HCT116 (cell line): ENCODE data around the gene PRIMA1. TPM values are rescaled to one million over a fixed set of nuclear protein-coding genes. Genes with fewer than 3 reads are reported as not detected.

ENCODE experiments used
- ATAC-seq: fragments of 200-7000 bp; cut with Tn5 transposase; 2 replicates; pipeline ENCODE4 v1.9.1; 2020; ENCODE audit warnings: mild to moderate bottlenecking, moderate library complexity
- BruUV-seq: library from RNA; stranded (reverse); fragments of 400-500 nt; replicated peaks from 2 replicates; lab custom pipeline; 2021; lab: Mats Ljungman, UMichigan
- CTCF ChIA-PET: fragments of 300-600 bp; sonication (Branson Sonifier 250); formaldehyde crosslinking; loops from one replicate; lab custom pipeline; 2021; ENCODE audit warnings: antibody characterized with exemption; lab: Charles Lee
- POLR2A ChIA-PET: fragments of 300-600, 350-600 bp; sonication (Branson Sonifier 250); formaldehyde crosslinking; loops from one replicate; lab custom pipeline; 2021; ENCODE audit warnings: antibody characterized with exemption; lab: Charles Lee
- RAD21 ChIA-PET, 2 experiments: fragments of 300-600 bp; sonication (Branson Sonifier 250); formaldehyde crosslinking; loops; one replicate each; lab custom pipeline; 2023; ENCODE audit warnings: low total read pairs in 2 of 2; ENCODE audit not compliant: uncharacterized antibody in 2 of 2, unreplicated experiment in 2 of 2, low non-redundant PET in 1 of 2; lab: Charles Lee
- DNase-seq: peaks from one replicate; pipeline ENCODE4 v3.0.0-alpha.2; 2010; ENCODE audit warnings: low read depth, low spot score
- H2AFZ ChIP-seq: fragments of 200-600 bp; shearing (Covaris generic), sonication (generic); 2 replicates; pipeline ENCODE4 v1.6.1; 2017; ENCODE audit warnings: low read depth, mixed run types, mixed read lengths, antibody characterized with exemption, low read length; ENCODE audit not compliant: poor library complexity, severe bottlenecking
- H3K27ac ChIP-seq: 2 replicates; pipeline ENCODE4 v1.5.1; 2012; ENCODE audit warnings: low read depth, low read length
- H3K27me3 ChIP-seq: fragments of 200-600 bp; sonication (generic); 2 replicates; pipeline ENCODE4 v1.6.1; 2016; ENCODE audit warnings: mixed run types, low read length, mixed read lengths; ENCODE audit not compliant: insufficient read depth
- H3K36me3 ChIP-seq, 2 experiments: fragments of 200-500 bp in 1 of 2; fragments of 200-600 bp in 1 of 2; sonication (Bioruptor generic) in 1 of 2; sonication (generic) in 1 of 2; 2 replicates each; pipeline versions ENCODE4 v1.5.1 to v1.6.1; 2014 to 2016; ENCODE audit warnings: low read length in 2 of 2, inconsistent platforms in 1 of 2, mixed read lengths in 1 of 2, mixed run types in 1 of 2; ENCODE audit not compliant: insufficient read depth in 2 of 2, control insufficient read depth in 1 of 2
- H3K4me1 ChIP-seq, 2 experiments: fragments of 200-600 bp in 1 of 2; sonication (generic) in 1 of 2; 2 replicates each; pipeline versions ENCODE4 v1.5.1 to v1.6.1; 2012 to 2017; ENCODE audit warnings: low read length in 2 of 2, inconsistent platforms in 1 of 2, mild to moderate bottlenecking in 1 of 2, mixed read lengths in 1 of 2, mixed run types in 1 of 2, moderate library complexity in 1 of 2; ENCODE audit not compliant: insufficient read depth in 2 of 2, control insufficient read depth in 1 of 2
- H3K4me2 ChIP-seq: fragments of 200-600 bp; sonication (generic); 2 replicates; pipeline ENCODE4 v1.6.1; 2017; ENCODE audit warnings: mixed run types, low read length, mixed read lengths
- H3K4me3 ChIP-seq, 2 experiments: fragments of 200-600 bp in 1 of 2; sonication (generic) in 1 of 2; replicated peaks in 1 of 2; 2 replicates each; pipeline ENCODE4 v1.5.1; 2011 to 2016; ENCODE audit warnings: low read length in 2 of 2, control low read depth in 1 of 2, low read depth in 1 of 2, mild to moderate bottlenecking in 1 of 2, mixed read lengths in 1 of 2, mixed run types in 1 of 2
- H3K79me2 ChIP-seq: fragments of 200-600 bp; sonication (generic); 2 replicates; pipeline ENCODE4 v1.6.1; 2017; ENCODE audit warnings: mild to moderate bottlenecking, mixed run types, low read length, moderate library complexity, mixed read lengths; ENCODE audit not compliant: insufficient read depth
- H3K9ac ChIP-seq: fragments of 200-600 bp; sonication (generic); 2 replicates; pipeline ENCODE4 v1.6.1; 2016; ENCODE audit warnings: low read length, mixed read lengths
- H3K9me2 ChIP-seq: fragments of 200-600 bp; sonication (generic), shearing (Covaris generic); 2 replicates; pipeline ENCODE4 v1.6.1; 2017; ENCODE audit warnings: mixed run types, mild to moderate bottlenecking, moderate library complexity; ENCODE audit not compliant: insufficient read depth
- H3K9me3 ChIP-seq, 2 experiments: fragments of 200-500 bp in 1 of 2; fragments of 200-600 bp in 1 of 2; sonication (Bioruptor generic) in 1 of 2; sonication (generic) in 1 of 2; 2 replicates each; pipeline ENCODE4 v1.6.1; 2014 to 2017; ENCODE audit warnings: low read length in 2 of 2, mixed read lengths in 2 of 2, inconsistent platforms in 1 of 2, low read depth in 1 of 2, mild to moderate bottlenecking in 1 of 2, mixed run types in 1 of 2, moderate library complexity in 1 of 2; ENCODE audit not compliant: control insufficient read depth in 1 of 2, insufficient read depth in 1 of 2
- H4K20me1 ChIP-seq: fragments of 200-600 bp; sonication (generic), shearing (Covaris generic); 2 replicates; pipeline ENCODE4 v1.6.1; 2017; ENCODE audit warnings: mixed run types, mild to moderate bottlenecking, moderate library complexity; ENCODE audit not compliant: insufficient read depth
- CBX3 ChIP-seq: IDR thresholded peaks from 2 replicates; pipeline ENCODE4 v1.6.1; 2012; ENCODE audit warnings: low read depth
- CEBPB ChIP-seq: IDR thresholded peaks from 2 replicates; pipeline ENCODE4 v1.6.1; 2012; ENCODE audit warnings: low read depth
- CTCF ChIP-seq, 3 experiments: fragments of 200-600 bp in 1 of 3; sonication (generic) in 1 of 3; IDR thresholded peaks in 2 of 3; conservative IDR thresholded peaks in 1 of 3; 2 replicates each; pipeline ENCODE4 v1.5.1; 2012 to 2017; ENCODE audit warnings: low read depth in 2 of 3, low read length in 2 of 3, antibody characterized with exemption in 1 of 3, borderline replicate concordance in 1 of 3, control low read depth in 1 of 3, mild to moderate bottlenecking in 1 of 3, mixed read lengths in 1 of 3, mixed run types in 1 of 3, moderate library complexity in 1 of 3; ENCODE audit not compliant: insufficient read depth in 1 of 3
- EGR1 ChIP-seq: IDR thresholded peaks from 2 replicates; pipeline ENCODE4 v1.6.1; 2012; ENCODE audit warnings: low read depth
- ELF1 ChIP-seq: IDR thresholded peaks from 2 replicates; pipeline ENCODE4 v1.6.1; 2012; ENCODE audit warnings: low read depth, borderline replicate concordance
- FOSL1 ChIP-seq: IDR thresholded peaks from 2 replicates; pipeline ENCODE4 v1.6.1; 2012; ENCODE audit warnings: low read depth
- JUND ChIP-seq: IDR thresholded peaks from 2 replicates; pipeline ENCODE4 v1.6.1; 2012
- POLR2A ChIP-seq: IDR thresholded peaks from 2 replicates; pipeline ENCODE4 v1.7.0; 2011; ENCODE audit warnings: borderline replicate concordance; ENCODE audit not compliant: insufficient read depth, insufficient read length; ENCODE audit errors: extremely low read depth
- POLR2AphosphoS5 ChIP-seq: IDR thresholded peaks from 2 replicates; pipeline ENCODE4 v1.6.1; 2011; ENCODE audit warnings: mild to moderate bottlenecking, low read depth, low read length, moderate library complexity
- RAD21 ChIP-seq: IDR thresholded peaks from 2 replicates; pipeline ENCODE4 v1.6.1; 2012; ENCODE audit warnings: low read depth, mild to moderate bottlenecking
- REST ChIP-seq: IDR thresholded peaks from 2 replicates; pipeline ENCODE4 v1.6.1; 2012; ENCODE audit warnings: low read depth
- SRF ChIP-seq: IDR thresholded peaks from 2 replicates; pipeline ENCODE4 v1.6.1; 2012; ENCODE audit warnings: low read depth
- TCF7L2 ChIP-seq: IDR thresholded peaks from 2 replicates; pipeline ENCODE4 v1.7.0; 2011; ENCODE audit warnings: borderline replicate concordance, inconsistent platforms; ENCODE audit not compliant: insufficient read depth, insufficient read length; ENCODE audit errors: extremely low read depth
- YY1 ChIP-seq: IDR thresholded peaks from 2 replicates; pipeline ENCODE4 v1.6.1; 2011; ENCODE audit warnings: low read length, low read depth, moderate library complexity, mild to moderate bottlenecking; ENCODE audit not compliant: insufficient replicate concordance; ENCODE audit errors: extremely low read depth
- ZBTB33 ChIP-seq: IDR thresholded peaks from 2 replicates; pipeline ENCODE4 v1.6.1; 2011; ENCODE audit warnings: mild to moderate bottlenecking, low read length, moderate library complexity; ENCODE audit not compliant: insufficient replicate concordance; ENCODE audit errors: extremely low read depth
- ZFX ChIP-seq: fragments of 450-650 bp; IDR thresholded peaks from 2 replicates; pipeline ENCODE4 v1.6.1; 2017
- ZNF274 ChIP-seq: fragments of 200-500 bp; sonication (Bioruptor generic); IDR thresholded peaks from 2 replicates; pipeline ENCODE4 v1.6.1; 2014; ENCODE audit warnings: mild to moderate bottlenecking, low read depth, low read length, inconsistent platforms
- intact Hi-C: fragments of 100-400 bp; cut with micrococcal nuclease; formaldehyde crosslinking; loops from 2 replicates; pipeline ENCODE4 v1.10.0; 2022
- total RNA-seq: library from RNA; stranded (reverse); gene quantifications from one replicate; pipeline ENCODE4 v1.2.1, GENCODE V29; 2021; ENCODE audit not compliant: unreplicated experiment
- TF ChIP-seq, protein P1 (sequence below): IDR thresholded peaks from 2 replicates; pipeline ENCODE4 v1.6.1; 2012

PRIMA1 gene
- total RNA-seq, 1 experiment from 2014 or later: 1.5 TPM

DNA sequence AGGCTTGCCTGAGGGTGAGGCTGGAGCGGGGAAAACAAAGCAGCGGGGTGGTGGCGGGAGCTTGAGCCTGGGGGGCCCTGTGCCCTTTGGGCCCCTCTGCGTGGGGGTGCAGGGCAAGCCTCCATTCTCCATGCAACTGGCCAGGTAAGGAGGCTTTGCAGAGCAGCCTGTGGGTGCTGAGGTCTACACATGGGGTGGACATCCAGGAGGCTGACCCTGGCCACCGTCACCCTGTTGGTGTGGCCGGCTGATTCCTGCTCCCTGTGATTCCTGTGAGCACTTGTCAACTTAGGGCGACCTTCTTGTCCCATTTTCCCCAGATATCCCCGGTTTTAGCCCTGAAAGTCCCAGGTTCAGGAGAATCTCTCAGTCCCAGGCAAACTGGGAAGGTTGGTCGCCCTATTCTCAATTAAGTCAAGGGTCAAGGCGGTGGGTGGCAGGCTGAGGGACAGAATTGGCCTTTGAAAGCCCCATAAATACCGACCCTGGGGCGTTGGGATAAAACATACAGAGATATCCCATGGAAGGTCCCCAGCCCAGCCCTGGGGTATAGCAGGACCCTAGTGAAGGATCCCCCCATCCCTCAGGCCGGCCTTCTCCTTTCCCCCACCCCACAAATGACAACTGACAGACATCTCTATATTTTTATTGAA is 70.5 kb downstream of the PRIMA1 start:
- H3K4me1 ChIP-seq: peaks cover 0 to 3% of the 10 kb centered on the region in 2 experiments; a peak in 1 of 4 replicates
- ATAC-seq (no peak), DNase-seq (no peak)
- H3K27ac ChIP-seq: no peak overlapping the region
- BruUV-seq: no TSS peak
- TF ChIP-seq, protein P1, sequence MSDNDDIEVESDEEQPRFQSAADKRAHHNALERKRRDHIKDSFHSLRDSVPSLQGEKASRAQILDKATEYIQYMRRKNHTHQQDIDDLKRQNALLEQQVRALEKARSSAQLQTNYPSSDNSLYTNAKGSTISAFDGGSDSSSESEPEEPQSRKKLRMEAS: no peak
- TF ChIP-seq EGR1 (no peak), RAD21 (no peak), JUND (no peak), FOSL1 (no peak), CBX3 (no peak), REST (no peak), TCF7L2 (no peak), POLR2A (no peak), CEBPB (no peak), ZNF274 (no peak), SRF (no peak), YY1 (no peak), ZBTB33 (no peak), POLR2AphosphoS5 (no peak), ELF1 (no peak), CTCF (IDR thresholded peaks at IDR 0.05 in 2 of 3, conservative IDR thresholded peaks at IDR 0.05 in 1 of 3; ENCODE audit: borderline replicate concordance in 1 of 3, insufficient read depth in 1 of 3, low read depth in 2 of 3, low read length in 2 of 3) (no peak), ZFX (no peak)
- no peaks in the 10 kb centered on the region for H3K36me3 ChIP-seq
- H3K9me2 ChIP-seq: no peaks in the 10 kb centered on the region
- RAD21 ChIA-PET: no interaction called here
- H3K9ac ChIP-seq: no peak overlapping the region
- no peaks in the 10 kb centered on the region for H3K27me3 ChIP-seq
- no peaks in the 10 kb centered on the region for H4K20me1 ChIP-seq
- POLR2A ChIA-PET: no interaction called here
- H3K4me2 ChIP-seq: no peak overlapping the region
- CTCF ChIA-PET: no interaction called here
- H3K9me3 ChIP-seq: no peaks in the 10 kb centered on the region
- intact Hi-C loops: no loop called here
- H3K4me3 ChIP-seq: no peak overlapping the region
- no peak overlapping the region for H2AFZ ChIP-seq
- no peaks in the 10 kb centered on the region for H3K79me2 ChIP-seq
